ENCODE measurements around the gene TMCO1. TPM values are rescaled to one million over a fixed set of nuclear protein-coding genes. Genes with fewer than 3 reads are reported as not detected.
"Not testable (repeated sequence)": the region's sequence is repeated elsewhere in the genome, so short reads cannot be mapped to it uniquely, and the experiment has no call there.

The TMCO1 gene
- total RNA-seq, 1 experiment from 2014 or later, result 64.1 TPM

- no peak overlapping the region for H3K27ac ChIP-seq
- intact Hi-C loops (cut with micrococcal nuclease; ENCODE audit: unreplicated experiment), result no loop called here
- no peak overlapping the region for H3K4me3 ChIP-seq
- no peaks in the 10 kb centered on the region for H3F3A ChIP-seq (ENCODE audit: insufficient read depth, low read depth)
- POLR2A ChIA-PET (ENCODE audit: unreplicated experiment), result no interaction called here
- H3K27me3 ChIP-seq (ENCODE audit: insufficient read depth, low read depth), result no peaks in the 10 kb centered on the region
- no peaks in the 10 kb centered on the region for H3K79me2 ChIP-seq (ENCODE audit: low read depth)
- H3K9me3 ChIP-seq (ENCODE audit: insufficient read depth, low read depth), result no peaks in the 10 kb centered on the region
- DNase-seq, result no peak
- H4K20me1 ChIP-seq (ENCODE audit: insufficient read depth), result no peaks in the 10 kb centered on the region
- no peaks in the 10 kb centered on the region for H3K9me2 ChIP-seq (ENCODE audit: insufficient read depth)
- no TSS peak for BruUV-seq (replicated peaks)
- CTCF ChIA-PET, result no interaction called here
- H2AFZ ChIP-seq, result no peak overlapping the region
- TF ChIP-seq EZH2 (IDR thresholded peaks at IDR 0.05; ENCODE audit: low read depth), result no peak
- no peak for TF ChIP-seq CTCF (conservative IDR thresholded peaks at IDR 0.05)
- H3K4me1 ChIP-seq (replicated peaks; ENCODE audit: insufficient read depth), result no peaks in the 10 kb centered on the region
- peaks cover 5% of the 10 kb centered on the region; the same call in 1 of the 2 replicates for H3K36me3 ChIP-seq (ENCODE audit: low read depth)
- no peak overlapping the region for H3K4me2 ChIP-seq
Observed at GRCh38 chr1:165747632-165748447, 20.8 kb downstream of the TMCO1 start.

GRCh38 chr1:165744913-165745312, 23.8 kb downstream of the TMCO1 start:
- H3K36me3 ChIP-seq (ENCODE audit: low read depth), result peaks cover 12% of the 10 kb centered on the region; the same call in 1 of the 2 replicates
- intact Hi-C loops (cut with micrococcal nuclease; ENCODE audit: unreplicated experiment); H4K20me1 ChIP-seq (ENCODE audit: insufficient read depth); CTCF ChIA-PET; H3K9me3 ChIP-seq (ENCODE audit: insufficient read depth, low read depth); BruUV-seq (replicated peaks); H3K4me2 ChIP-seq; H3K4me3 ChIP-seq; H3K4me1 ChIP-seq (replicated peaks; ENCODE audit: insufficient read depth); H3K27me3 ChIP-seq (ENCODE audit: insufficient read depth, low read depth); H3K9me2 ChIP-seq (ENCODE audit: insufficient read depth); DNase-seq; H3K27ac ChIP-seq; H3F3A ChIP-seq (ENCODE audit: insufficient read depth, low read depth); H3K79me2 ChIP-seq (ENCODE audit: low read depth); H2AFZ ChIP-seq; POLR2A ChIA-PET (ENCODE audit: unreplicated experiment): not testable (repeated sequence)

DNA sequence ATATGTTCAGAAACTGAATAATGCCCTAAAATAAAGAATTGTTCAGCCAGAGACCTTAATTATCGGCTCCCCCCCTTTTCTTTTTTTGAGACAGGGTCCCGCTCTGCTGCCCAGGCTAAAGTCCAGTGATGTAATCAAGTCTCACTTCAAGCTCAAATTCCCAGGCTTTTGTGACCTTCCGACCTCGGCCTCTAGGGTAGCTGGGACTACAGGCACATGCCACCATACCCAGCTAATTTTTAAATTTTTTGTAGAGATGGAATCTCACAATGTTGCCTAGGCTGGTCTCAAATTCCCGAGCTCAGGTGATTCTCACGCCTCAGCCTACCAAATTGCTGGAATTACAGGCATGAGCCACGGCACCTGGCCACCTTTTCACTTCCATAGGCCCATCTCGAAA, 26.5 kb downstream of the TMCO1 start:
- ChIA-PET CTCF (no interaction called here), POLR2A (ENCODE audit: unreplicated experiment) (no interaction called here)
- Histone ChIP-seq H3F3A (ENCODE audit: insufficient read depth, low read depth) (no peaks in the 10 kb centered on the region), H3K4me3 (no peak overlapping the region), H3K27ac (no peak overlapping the region), H4K20me1 (ENCODE audit: insufficient read depth) (no peaks in the 10 kb centered on the region; the same call in 1 of the 2 replicates), H3K9me3 (ENCODE audit: insufficient read depth, low read depth) (no peaks in the 10 kb centered on the region), H3K79me2 (ENCODE audit: low read depth) (no peaks in the 10 kb centered on the region), H3K27me3 (ENCODE audit: insufficient read depth, low read depth) (no peaks in the 10 kb centered on the region), H3K9me2 (ENCODE audit: insufficient read depth) (no peaks in the 10 kb centered on the region), H3K4me1 (replicated peaks; ENCODE audit: insufficient read depth) (no peaks in the 10 kb centered on the region), H3K4me2 (no peak overlapping the region), H2AFZ (no peak overlapping the region), H3K36me3 (ENCODE audit: low read depth) (peaks cover 21% of the 10 kb centered on the region; the same call in 1 of the 2 replicates)
- no peak for DNase-seq
- intact Hi-C loops (cut with micrococcal nuclease; ENCODE audit: unreplicated experiment), result no loop called here
- TF ChIP-seq EZH2 (IDR thresholded peaks at IDR 0.05; ENCODE audit: low read depth) (no peak), CTCF (conservative IDR thresholded peaks at IDR 0.05) (no peak)
- BruUV-seq (replicated peaks), result no TSS peak
